Measurements from ENCODE around the gene ERBB4. TPM values are rescaled to one million over a fixed set of nuclear protein-coding genes. Genes with fewer than 3 reads are reported as not detected.

ERBB4 gene
- total RNA-seq, 1 donor from 2014 or later, result 1.8 TPM

- peaks cover 4% of the 10 kb centered on the region for H3K9me3 Mint-ChIP-seq (ENCODE audit: unreplicated experiment)
- no peaks in the 10 kb centered on the region for H3K36me3 Mint-ChIP-seq (ENCODE audit: unreplicated experiment)
- H3K4me3 Mint-ChIP-seq (ENCODE audit: unreplicated experiment), result no peak overlapping the region
- no peak overlapping the region for H3K27ac Mint-ChIP-seq (ENCODE audit: unreplicated experiment)
- peaks cover 11% of the 10 kb centered on the region for H3K4me1 Mint-ChIP-seq (ENCODE audit: low read depth, unreplicated experiment)
- DNase-seq, result no peak
- TF ChIP-seq CTCF (IDR thresholded peaks at IDR 0.05; ENCODE audit: partially characterized antibody, unreplicated experiment), result no peak
- peaks cover 2% of the 10 kb centered on the region for H3K27me3 Mint-ChIP-seq (ENCODE audit: unreplicated experiment)
Observed at GRCh38 chr2:212133337-212133736, 405.3 kb downstream of the ERBB4 start.

- H3K36me3 Mint-ChIP-seq (ENCODE audit: unreplicated experiment), result no peaks in the 10 kb centered on the region
- DNase-seq, result no peak
- no peaks in the 10 kb centered on the region for H3K27me3 Mint-ChIP-seq (ENCODE audit: unreplicated experiment)
- no peaks in the 10 kb centered on the region for H3K9me3 Mint-ChIP-seq (ENCODE audit: unreplicated experiment)
- H3K27ac Mint-ChIP-seq (ENCODE audit: unreplicated experiment), result no peak overlapping the region
- no peak overlapping the region for H3K4me3 Mint-ChIP-seq (ENCODE audit: unreplicated experiment)
- H3K4me1 Mint-ChIP-seq (ENCODE audit: low read depth, unreplicated experiment), result no peaks in the 10 kb centered on the region
- TF ChIP-seq CTCF (IDR thresholded peaks at IDR 0.05; ENCODE audit: partially characterized antibody, unreplicated experiment), result no peak
Observed at GRCh38 chr2:212124598-212124997, 414.0 kb downstream of the ERBB4 start.

GRCh38 chr2:212119591-212119990, 419.0 kb downstream of the ERBB4 start:
- no peak overlapping the region for H3K27ac Mint-ChIP-seq (ENCODE audit: unreplicated experiment)
- no peaks in the 10 kb centered on the region for H3K27me3 Mint-ChIP-seq (ENCODE audit: unreplicated experiment)
- no peaks in the 10 kb centered on the region for H3K4me1 Mint-ChIP-seq (ENCODE audit: low read depth, unreplicated experiment)
- H3K4me3 Mint-ChIP-seq (ENCODE audit: unreplicated experiment), result no peak overlapping the region
- no peaks in the 10 kb centered on the region for H3K36me3 Mint-ChIP-seq (ENCODE audit: unreplicated experiment)
- H3K9me3 Mint-ChIP-seq (ENCODE audit: unreplicated experiment), result no peaks in the 10 kb centered on the region
- TF ChIP-seq CTCF (IDR thresholded peaks at IDR 0.05; ENCODE audit: partially characterized antibody, unreplicated experiment), result no peak
- no peak for DNase-seq

- H3K9me3 Mint-ChIP-seq (ENCODE audit: unreplicated experiment), result no peaks in the 10 kb centered on the region
- DNase-seq, result no peak
- no peak overlapping the region for H3K4me3 Mint-ChIP-seq (ENCODE audit: unreplicated experiment)
- H3K4me1 Mint-ChIP-seq (ENCODE audit: low read depth, unreplicated experiment), result no peaks in the 10 kb centered on the region
- H3K27me3 Mint-ChIP-seq (ENCODE audit: unreplicated experiment), result no peaks in the 10 kb centered on the region
- no peak for TF ChIP-seq CTCF (IDR thresholded peaks at IDR 0.05; ENCODE audit: partially characterized antibody, unreplicated experiment)
- no peak overlapping the region for H3K27ac Mint-ChIP-seq (ENCODE audit: unreplicated experiment)
- no peaks in the 10 kb centered on the region for H3K36me3 Mint-ChIP-seq (ENCODE audit: unreplicated experiment)
Observed at GRCh38 chr2:212117926-212118325, 420.7 kb downstream of the ERBB4 start.

GRCh38 chr2:212114489-212114888, 424.1 kb downstream of the ERBB4 start:
- no peak overlapping the region for H3K27ac Mint-ChIP-seq (ENCODE audit: unreplicated experiment)
- DNase-seq, result no peak

More at GRCh38 chr2:212114489-212114888, 424.1 kb downstream of the ERBB4 start:
- Mint-ChIP-seq H3K27me3 (ENCODE audit: unreplicated experiment) (no peaks in the 10 kb centered on the region), H3K4me1 (ENCODE audit: low read depth, unreplicated experiment) (peaks cover 3% of the 10 kb centered on the region), H3K36me3 (ENCODE audit: unreplicated experiment) (no peaks in the 10 kb centered on the region), H3K9me3 (ENCODE audit: unreplicated experiment) (peaks cover 2% of the 10 kb centered on the region), H3K4me3 (ENCODE audit: unreplicated experiment) (no peak overlapping the region)
- no peak for TF ChIP-seq CTCF (IDR thresholded peaks at IDR 0.05; ENCODE audit: partially characterized antibody, unreplicated experiment)
